H1 (cell line): ENCODE results near the gene ZNF30. TPM values are rescaled to one million over a fixed set of nuclear protein-coding genes. Genes with fewer than 3 reads are reported as not detected.

Source experiments
- CTCF ChIA-PET: fragments of 300-600 bp; sonication (Branson Sonifier 250); formaldehyde crosslinking; loops from one replicate; lab custom pipeline; 2021; ENCODE audit not compliant: partially characterized antibody; lab: Charles Lee
- POLR2A ChIA-PET: fragments of 300-600 bp; sonication (Branson Sonifier 250); formaldehyde crosslinking; loops from one replicate; lab custom pipeline; 2021; ENCODE audit warnings: inconsistent platforms; ENCODE audit not compliant: partially characterized antibody; lab: Charles Lee
- DNase-seq, 2 experiments: peaks; one replicate each; pipeline versions ENCODE4 v3.0.0 to v3.0.0-alpha.2; 2010 to 2022; ENCODE audit warnings: low spot score in 2 of 2, low read depth in 1 of 2, mixed read lengths in 1 of 2
- FAIRE-seq: peaks from 2 replicates; lab custom pipeline; 2011; peaks lifted over from hg19 to GRCh38; lab: Jason Lieb, UNC
- H2AFZ ChIP-seq: 2 replicates; pipeline ENCODE4 v1.8.1; 2012; ENCODE audit warnings: low read length, inconsistent platforms
- H2AK5ac ChIP-seq: 2 replicates; pipeline ENCODE4 v1.6.1; 2013; ENCODE audit warnings: low read depth, low read length
- H2BK120ac ChIP-seq: replicated peaks from 2 replicates; pipeline ENCODE3; 2013; ENCODE audit warnings: low read depth, low read length, inconsistent platforms
- H2BK12ac ChIP-seq: 2 replicates; pipeline ENCODE4 v1.6.1; 2013; ENCODE audit warnings: low read depth, low read length
- H2BK15ac ChIP-seq: 2 replicates; pipeline ENCODE4 v1.6.1; 2013; ENCODE audit warnings: low read length
- H2BK20ac ChIP-seq: 2 replicates; pipeline ENCODE4 v1.6.1; 2013; ENCODE audit warnings: low read length
- H2BK5ac ChIP-seq: 2 replicates; pipeline ENCODE4 v1.6.1; 2013; ENCODE audit warnings: low read depth, low read length
- H3K14ac ChIP-seq: 2 replicates; pipeline ENCODE4 v1.6.1; 2013; ENCODE audit warnings: inconsistent platforms; ENCODE audit not compliant: insufficient read length
- H3K18ac ChIP-seq: 2 replicates; pipeline ENCODE4 v1.6.1; 2013; ENCODE audit warnings: low read length; ENCODE audit errors: extremely low read depth
- H3K23ac ChIP-seq: 2 replicates; pipeline ENCODE4 v1.6.1; 2013; ENCODE audit warnings: inconsistent platforms; ENCODE audit not compliant: insufficient read length
- H3K23me2 ChIP-seq: 2 replicates; pipeline ENCODE4 v1.6.1; 2013; ENCODE audit warnings: low read depth, low read length
- H3K27ac ChIP-seq: 2 replicates; pipeline ENCODE4 v1.6.1; 2011; ENCODE audit warnings: low read depth, low read length, inconsistent platforms
- H3K27me3 ChIP-seq, 4 experiments: replicated peaks in 1 of 4; 1 replicate in 1 of 4; 2 replicates in 3 of 4; pipeline versions ENCODE4 v1.6.1 to v1.8.1; 2011 to 2013; ENCODE audit warnings: low read length in 3 of 4, mild to moderate bottlenecking in 3 of 4, inconsistent platforms in 2 of 4, mixed read lengths in 2 of 4, moderate library complexity in 1 of 4; ENCODE audit not compliant: control insufficient read depth in 3 of 4, insufficient read depth in 3 of 4; ENCODE audit errors: extremely low read depth in 1 of 4
- H3K36me3 ChIP-seq, 4 experiments: 2 replicates each; pipeline versions ENCODE4 v1.6.1 to v1.8.1; 2011 to 2013; ENCODE audit warnings: mild to moderate bottlenecking in 4 of 4, low read length in 3 of 4, moderate library complexity in 2 of 4, control low read depth in 1 of 4, inconsistent platforms in 1 of 4; ENCODE audit not compliant: insufficient read depth in 4 of 4, control insufficient read depth in 2 of 4
- H3K4ac ChIP-seq: replicated peaks from 2 replicates; pipeline ENCODE3; 2013; ENCODE audit warnings: low read length, low read depth, mixed read lengths, inconsistent platforms; ENCODE audit not compliant: insufficient read length
- H3K4me1 ChIP-seq, 4 experiments: replicated peaks in 1 of 4; 1 replicate in 1 of 4; 2 replicates in 3 of 4; pipeline versions ENCODE4 v1.6.1 to v1.8.1; 2011 to 2013; ENCODE audit warnings: low read length in 3 of 4, inconsistent platforms in 2 of 4, mixed read lengths in 1 of 4; ENCODE audit not compliant: insufficient read depth in 4 of 4, control insufficient read depth in 3 of 4
- H3K4me2 ChIP-seq, 2 experiments: 2 replicates each; pipeline versions ENCODE4 v1.6.1 to v1.8.1; 2011 to 2013; ENCODE audit warnings: low read depth in 2 of 2, low read length in 2 of 2, control low read depth in 1 of 2, inconsistent platforms in 1 of 2, mild to moderate bottlenecking in 1 of 2; ENCODE audit not compliant: insufficient read depth in 1 of 2
- H3K4me3 ChIP-seq, 4 experiments: fragments of 200-600, 300-600 bp in 1 of 4; sonication (generic), shearing (Covaris generic), sonication (Bioruptor Twin) in 1 of 4; 2 replicates each; pipeline versions ENCODE4 v1.5.1 to v1.8.1; 2011 to 2016; ENCODE audit warnings: low read length in 4 of 4, low read depth in 3 of 4, control low read depth in 2 of 4, inconsistent platforms in 2 of 4, mild to moderate bottlenecking in 2 of 4, mixed read lengths in 1 of 4, moderate library complexity in 1 of 4; ENCODE audit not compliant: insufficient read depth in 2 of 4; ENCODE audit errors: extremely low read depth in 1 of 4
- H3K56ac ChIP-seq: replicated peaks from 2 replicates; pipeline ENCODE3; 2013; ENCODE audit warnings: low read depth, mild to moderate bottlenecking, mixed read lengths, low read length, inconsistent platforms; ENCODE audit not compliant: insufficient read length
- H3K79me1 ChIP-seq: 2 replicates; pipeline ENCODE4 v1.6.1; 2013; ENCODE audit warnings: low read depth, low read length, control low read depth
- H3K79me2 ChIP-seq, 2 experiments: 2 replicates each; pipeline versions ENCODE4 v1.6.1 to v1.8.1; 2012 to 2013; ENCODE audit warnings: low read length in 2 of 2, mild to moderate bottlenecking in 2 of 2, inconsistent platforms in 1 of 2; ENCODE audit not compliant: insufficient read depth in 2 of 2, control insufficient read depth in 1 of 2
- H3K9ac ChIP-seq, 4 experiments: replicated peaks in 1 of 4; 1 replicate in 1 of 4; 2 replicates in 3 of 4; pipeline versions ENCODE4 v1.6.1 to v1.8.1; 2011 to 2013; ENCODE audit warnings: low read depth in 3 of 4, low read length in 3 of 4, control low read depth in 2 of 4, mild to moderate bottlenecking in 2 of 4, moderate library complexity in 2 of 4, inconsistent platforms in 1 of 4; ENCODE audit errors: extremely low read depth in 1 of 4
- H3K9me3 ChIP-seq, 2 experiments: 2 replicates each; pipeline versions ENCODE4 v1.6.1 to v1.8.1; 2012 to 2013; ENCODE audit warnings: mild to moderate bottlenecking in 2 of 2, moderate library complexity in 2 of 2, control low read depth in 1 of 2, inconsistent platforms in 1 of 2, low read depth in 1 of 2, low read length in 1 of 2, mixed read lengths in 1 of 2; ENCODE audit not compliant: insufficient read depth in 2 of 2
- H4K20me1 ChIP-seq, 2 experiments: replicated peaks in 1 of 2; 2 replicates each; pipeline versions ENCODE3 to v1.8.1; 2011 to 2013; ENCODE audit warnings: inconsistent platforms in 2 of 2, low read length in 2 of 2, mild to moderate bottlenecking in 1 of 2; ENCODE audit not compliant: insufficient read depth in 2 of 2, control insufficient read depth in 1 of 2
- H4K5ac ChIP-seq: 2 replicates; pipeline ENCODE4 v1.6.1; 2013; ENCODE audit warnings: low read length, low read depth, mixed read lengths, inconsistent platforms; ENCODE audit not compliant: insufficient read length
- H4K8ac ChIP-seq: 2 replicates; pipeline ENCODE4 v1.8.0; 2013; ENCODE audit warnings: mild to moderate bottlenecking, moderate library complexity, low read length, inconsistent platforms; ENCODE audit not compliant: insufficient read depth; ENCODE audit errors: extremely low read depth
- H4K91ac ChIP-seq: replicated peaks from 2 replicates; pipeline ENCODE3; 2013; ENCODE audit warnings: low read length, mixed read lengths, inconsistent platforms; ENCODE audit not compliant: insufficient read length
- YY1 ChIP-seq: IDR thresholded peaks from 2 replicates; pipeline ENCODE4 v1.6.1; 2011; ENCODE audit warnings: low read depth, mild to moderate bottlenecking, low read length
- WGBS, 2 experiments: shearing (Covaris generic) in 1 of 2; methylation state at CpG; one replicate each; pipeline versions ENCODE4 v1.1.6 to v1.1.7; 2013 to 2015; ENCODE audit warnings: low lambda C conversion rate in 2 of 2, mixed read lengths in 2 of 2, inconsistent platforms in 1 of 2, low coverage in 1 of 2, missing lambda C conversion rate in 1 of 2; ENCODE audit not compliant: insufficient replicate concordance in 2 of 2, insufficient coverage in 1 of 2, insufficient read length in 1 of 2; ENCODE audit errors: extremely low coverage in 1 of 2, missing lambda C conversion rate in 1 of 2; 5-methylcytosine and 5-hydroxymethylcytosine counted together
- polyA plus RNA-seq, 7 experiments: library from polyadenylated mRNA; depleted of rRNA in 3 of 7; stranded (reverse) in 5 of 7; unstranded in 2 of 7; fragments of >200 nt in 5 of 7; fragments of 200-250 nt in 2 of 7; gene quantifications; 1 replicate in 5 of 7; 2 replicates in 1 of 7; 4 replicates in 1 of 7; pipeline versions ENCODE4 v1.2.1 to v1.2.3, GENCODE V29; 2011 to 2013; ENCODE audit warnings: missing spikeins in 2 of 7, mixed read lengths in 2 of 7
- total RNA-seq: library from RNA; stranded (reverse); fragmentation: NEBNext Ultra II Directional; extraction: Animal tissue kit (Norgen Biotek cat#: 25700); gene quantifications from 2 replicates; pipeline ENCODE4 v1.2.1, GENCODE V29; 2021

Gene ZNF30
- total and polyA plus RNA-seq, 2 of the 8 experiments (the other 6 are each of a cell fraction or from before 2014, with no cell fraction given), result 2.0 to 4.7 TPM

- CTCF ChIA-PET, result interaction anchor here (1.3 to 1.9 kb wide), 2 partner anchors 43 to 162 kb away, joined by 3 to 8 read pairs; no protein-coding TSS in a partner anchor
- TF ChIP-seq YY1, result no peak
These were observed 44.7 kb upstream of the ZNF30 start for GRCh38 chr19:34881982-34882381.

More at GRCh38 chr19:34881982-34882381, 44.7 kb upstream of the ZNF30 start:
- no peak overlapping the region for H3K18ac ChIP-seq
- H3K27me3 ChIP-seq, result no peaks in the 10 kb centered on the region
- 71% methylated on average over 1 of the region's 1 CpG; no CpG with 5 or more reads in 1 of the 2 experiments for WGBS, 2 experiments
- POLR2A ChIA-PET, result interaction anchor here (1.4 kb wide), 1 partner anchor 45 kb away, joined by 4 read pairs; the partner anchor contains the start of gene ZNF30
- no peak overlapping the region for H2BK5ac ChIP-seq
- no peaks in the 10 kb centered on the region for H3K36me3 ChIP-seq
- no peak overlapping the region for H2BK120ac ChIP-seq
- H3K79me2 ChIP-seq, result no peaks in the 10 kb centered on the region
- no peak overlapping the region for H3K14ac ChIP-seq
- no peak overlapping the region for H2BK12ac ChIP-seq
- no peak overlapping the region for H3K4me2 ChIP-seq
- H3K4me1 ChIP-seq, result no peaks in the 10 kb centered on the region
- H3K56ac ChIP-seq, result no peak overlapping the region
- H3K9me3 ChIP-seq, result 0 out of 4 replicates have a peak, but pooled peaks cover 0 to 2% of the 10 kb centered on the region in 2 experiments
- H3K23ac ChIP-seq, result no peak overlapping the region
- H4K8ac ChIP-seq, result no peak overlapping the region
- no peaks in the 10 kb centered on the region for H4K20me1 ChIP-seq
- no peaks in the 10 kb centered on the region for H3K79me1 ChIP-seq
- no peak overlapping the region for H3K27ac ChIP-seq
- H2BK20ac ChIP-seq, result no peak overlapping the region
- H4K5ac ChIP-seq, result no peak overlapping the region
- DNase-seq, result no peak
- H2AFZ ChIP-seq, result no peak overlapping the region
- H2AK5ac ChIP-seq, result no peak overlapping the region
- H4K91ac ChIP-seq, result no peak overlapping the region
- no peaks in the 10 kb centered on the region for H3K23me2 ChIP-seq
- H3K9ac ChIP-seq, result no peak overlapping the region
- H3K4ac ChIP-seq, result no peak overlapping the region
- no peak for FAIRE-seq
- H3K4me3 ChIP-seq, result no peak overlapping the region
- no peak overlapping the region for H2BK15ac ChIP-seq
